K562 (cell line): ENCODE measurements around the gene KRT1. TPM values are rescaled to one million over a fixed set of nuclear protein-coding genes. Genes with fewer than 3 reads are reported as not detected.

Source experiments
- CTBP1 ChIP-seq: fragments of 450-650 bp; IDR thresholded peaks from 2 replicates; pipeline ENCODE4 v1.6.1; 2016; ENCODE audit warnings: borderline replicate concordance
- JUND ChIP-seq, 2 experiments: IDR thresholded peaks; 2 replicates in 1 of 2; 3 replicates in 1 of 2; pipeline ENCODE4 v1.6.1; 2011; ENCODE audit warnings: borderline replicate concordance in 2 of 2, low read depth in 2 of 2, low read length in 2 of 2, improper control_type of control experiment in 1 of 2, missing biosample characterization in 1 of 2, missing genetic modification characterization in 1 of 2, missing genetic modification reagents in 1 of 2
- NCOA4 ChIP-seq: fragments of 450-650 bp; IDR thresholded peaks from 2 replicates; pipeline ENCODE4 v1.6.1; 2018; ENCODE audit warnings: mild to moderate bottlenecking; ENCODE audit not compliant: partially characterized antibody
- NR2C1 ChIP-seq, 2 experiments: fragments of 450-650 bp; IDR thresholded peaks; 2 replicates each; pipeline ENCODE4 v1.6.1; 2017; ENCODE audit warnings: mild to moderate bottlenecking in 2 of 2, antibody characterized with exemption in 1 of 2, inconsistent platforms in 1 of 2, missing compliant biosample characterization in 1 of 2, missing genetic modification characterization in 1 of 2
- PHF8 ChIP-seq: fragments of 200-600 bp; sonication (generic); IDR thresholded peaks from 2 replicates; pipeline ENCODE4 v1.6.1; 2012; ENCODE audit warnings: mixed run types, mild to moderate bottlenecking, inconsistent platforms, low read length, moderate library complexity, borderline replicate concordance
- SMARCC2 ChIP-seq: fragments of 450-650 bp; IDR thresholded peaks from 2 replicates; pipeline ENCODE4 v1.6.1; 2017; ENCODE audit warnings: antibody characterized with exemption, moderate library complexity, mild to moderate bottlenecking, low read depth
- ZNF12 ChIP-seq: sonication (generic); formaldehyde crosslinking; IDR thresholded peaks from 2 replicates; pipeline ENCODE4 v1.4.0; 2020; ENCODE audit warnings: mild to moderate bottlenecking, missing genetic modification reagents
- polyA plus RNA-seq, 8 experiments: library from polyadenylated mRNA; depleted of rRNA in 4 of 8; stranded (reverse) in 5 of 8; unstranded in 3 of 8; fragments of >200 nt; fragmentation: Nextera tagmentation in 2 of 8; fragmentation: Illumina TruSeq in 1 of 8; extraction: Ambion mirVana in 2 of 8; extraction: Trizol in 1 of 8; gene quantifications; 2 replicates each; pipeline versions ENCODE4 v1.2.1 to v1.2.3, GENCODE V29; 2011 to 2014; ENCODE audit warnings: inconsistent platforms in 1 of 8, missing spikeins in 1 of 8
- total RNA-seq, 7 experiments: library from RNA; depleted of rRNA in 6 of 7; stranded (reverse); fragments of >200 nt in 6 of 7; fragmentation: Illumina TruSeq in 2 of 7; extraction: Trizol in 2 of 7; gene quantifications; 2 replicates each; pipeline versions ENCODE4 v1.2.1 to v1.2.3, GENCODE V29; 2011 to 2021; ENCODE audit warnings: low replicate concordance in 1 of 7
- TF ChIP-seq, protein P1 (sequence below): fragments of 250-450 bp; sonication (Bioruptor Pico); IDR thresholded peaks from 2 replicates; pipeline ENCODE4 v1.6.1; 2021; ENCODE audit warnings: mild to moderate bottlenecking
- TF ChIP-seq, protein P2 (sequence below): sonication (generic); formaldehyde crosslinking; IDR thresholded peaks from 2 replicates; pipeline ENCODE4 v1.8.1; 2023; ENCODE audit warnings: mild to moderate bottlenecking, missing genetic modification reagents
- TF ChIP-seq, protein P3 (sequence below): sonication (generic); formaldehyde crosslinking; IDR thresholded peaks from 2 replicates; pipeline ENCODE4 v1.8.1; 2023; ENCODE audit warnings: missing genetic modification reagents, mild to moderate bottlenecking, borderline replicate concordance
- TF ChIP-seq, protein P4 (sequence below), 3 experiments: fragments of 200-800 bp in 1 of 3; fragments of 250-450 bp in 1 of 3; fragments of 450-650 bp in 1 of 3; sonication (Bioruptor Pico) in 1 of 3; sonication (Bioruptor generic) in 1 of 3; formaldehyde crosslinking in 1 of 3; IDR thresholded peaks; 2 replicates each; pipeline versions ENCODE4 v1.6.1 to v1.8.0; 2016 to 2022; ENCODE audit warnings: mild to moderate bottlenecking in 2 of 3, missing genetic modification characterization in 2 of 3, missing compliant biosample characterization in 1 of 3, moderate library complexity in 1 of 3

Gene KRT1
- total and polyA plus RNA-seq, 9 of the 15 experiments (the other 6 are each of a cell fraction or from before 2014, with no cell fraction given), result 0.18 TPM; not detected in 8

DNA sequence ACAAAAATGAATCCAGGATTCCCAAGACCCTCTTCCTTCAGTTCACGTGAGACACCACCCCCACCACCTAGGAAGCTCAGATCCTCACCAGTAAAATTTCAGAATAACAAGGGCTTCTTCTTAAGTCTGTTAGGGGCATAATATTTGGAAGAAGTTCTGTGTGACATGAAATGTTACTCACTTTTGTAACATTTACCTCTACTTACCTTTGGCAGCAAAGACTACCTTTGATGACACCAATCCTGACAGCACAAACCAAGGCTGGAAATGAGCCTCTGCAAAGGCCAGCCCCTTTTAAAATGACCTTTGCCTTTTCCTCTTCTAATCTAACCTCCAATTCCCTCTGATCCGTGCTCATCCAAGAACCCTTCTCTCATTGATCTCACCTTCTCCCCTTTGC is 42.5 kb upstream of the KRT1 start (continued):
- TF ChIP-seq, protein P1, sequence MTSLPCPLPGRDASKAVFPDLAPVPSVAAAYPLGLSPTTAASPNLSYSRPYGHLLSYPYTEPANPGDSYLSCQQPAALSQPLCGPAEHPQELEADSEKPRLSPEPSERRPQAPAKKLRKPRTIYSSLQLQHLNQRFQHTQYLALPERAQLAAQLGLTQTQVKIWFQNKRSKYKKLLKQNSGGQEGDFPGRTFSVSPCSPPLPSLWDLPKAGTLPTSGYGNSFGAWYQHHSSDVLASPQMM (CRISPR knock-in tag), result no peak
- TF ChIP-seq JUND (IDR thresholded peaks at IDR 0.05; ENCODE audit: borderline replicate concordance, low read depth, low read length), result no peak
- TF ChIP-seq JUND (tag; IDR thresholded peaks at IDR 0.05; ENCODE audit: borderline replicate concordance, low read depth, low read length), result no peak
- TF ChIP-seq, protein P2, sequence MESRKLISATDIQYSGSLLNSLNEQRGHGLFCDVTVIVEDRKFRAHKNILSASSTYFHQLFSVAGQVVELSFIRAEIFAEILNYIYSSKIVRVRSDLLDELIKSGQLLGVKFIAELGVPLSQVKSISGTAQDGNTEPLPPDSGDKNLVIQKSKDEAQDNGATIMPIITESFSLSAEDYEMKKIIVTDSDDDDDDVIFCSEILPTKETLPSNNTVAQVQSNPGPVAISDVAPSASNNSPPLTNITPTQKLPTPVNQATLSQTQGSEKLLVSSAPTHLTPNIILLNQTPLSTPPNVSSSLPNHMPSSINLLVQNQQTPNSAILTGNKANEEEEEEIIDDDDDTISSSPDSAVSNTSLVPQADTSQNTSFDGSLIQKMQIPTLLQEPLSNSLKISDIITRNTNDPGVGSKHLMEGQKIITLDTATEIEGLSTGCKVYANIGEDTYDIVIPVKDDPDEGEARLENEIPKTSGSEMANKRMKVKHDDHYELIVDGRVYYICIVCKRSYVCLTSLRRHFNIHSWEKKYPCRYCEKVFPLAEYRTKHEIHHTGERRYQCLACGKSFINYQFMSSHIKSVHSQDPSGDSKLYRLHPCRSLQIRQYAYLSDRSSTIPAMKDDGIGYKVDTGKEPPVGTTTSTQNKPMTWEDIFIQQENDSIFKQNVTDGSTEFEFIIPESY (CRISPR knock-in tag), result no peak
- no peak for TF ChIP-seq CTBP1
- TF ChIP-seq SMARCC2, result no peak
- TF ChIP-seq, protein P3, sequence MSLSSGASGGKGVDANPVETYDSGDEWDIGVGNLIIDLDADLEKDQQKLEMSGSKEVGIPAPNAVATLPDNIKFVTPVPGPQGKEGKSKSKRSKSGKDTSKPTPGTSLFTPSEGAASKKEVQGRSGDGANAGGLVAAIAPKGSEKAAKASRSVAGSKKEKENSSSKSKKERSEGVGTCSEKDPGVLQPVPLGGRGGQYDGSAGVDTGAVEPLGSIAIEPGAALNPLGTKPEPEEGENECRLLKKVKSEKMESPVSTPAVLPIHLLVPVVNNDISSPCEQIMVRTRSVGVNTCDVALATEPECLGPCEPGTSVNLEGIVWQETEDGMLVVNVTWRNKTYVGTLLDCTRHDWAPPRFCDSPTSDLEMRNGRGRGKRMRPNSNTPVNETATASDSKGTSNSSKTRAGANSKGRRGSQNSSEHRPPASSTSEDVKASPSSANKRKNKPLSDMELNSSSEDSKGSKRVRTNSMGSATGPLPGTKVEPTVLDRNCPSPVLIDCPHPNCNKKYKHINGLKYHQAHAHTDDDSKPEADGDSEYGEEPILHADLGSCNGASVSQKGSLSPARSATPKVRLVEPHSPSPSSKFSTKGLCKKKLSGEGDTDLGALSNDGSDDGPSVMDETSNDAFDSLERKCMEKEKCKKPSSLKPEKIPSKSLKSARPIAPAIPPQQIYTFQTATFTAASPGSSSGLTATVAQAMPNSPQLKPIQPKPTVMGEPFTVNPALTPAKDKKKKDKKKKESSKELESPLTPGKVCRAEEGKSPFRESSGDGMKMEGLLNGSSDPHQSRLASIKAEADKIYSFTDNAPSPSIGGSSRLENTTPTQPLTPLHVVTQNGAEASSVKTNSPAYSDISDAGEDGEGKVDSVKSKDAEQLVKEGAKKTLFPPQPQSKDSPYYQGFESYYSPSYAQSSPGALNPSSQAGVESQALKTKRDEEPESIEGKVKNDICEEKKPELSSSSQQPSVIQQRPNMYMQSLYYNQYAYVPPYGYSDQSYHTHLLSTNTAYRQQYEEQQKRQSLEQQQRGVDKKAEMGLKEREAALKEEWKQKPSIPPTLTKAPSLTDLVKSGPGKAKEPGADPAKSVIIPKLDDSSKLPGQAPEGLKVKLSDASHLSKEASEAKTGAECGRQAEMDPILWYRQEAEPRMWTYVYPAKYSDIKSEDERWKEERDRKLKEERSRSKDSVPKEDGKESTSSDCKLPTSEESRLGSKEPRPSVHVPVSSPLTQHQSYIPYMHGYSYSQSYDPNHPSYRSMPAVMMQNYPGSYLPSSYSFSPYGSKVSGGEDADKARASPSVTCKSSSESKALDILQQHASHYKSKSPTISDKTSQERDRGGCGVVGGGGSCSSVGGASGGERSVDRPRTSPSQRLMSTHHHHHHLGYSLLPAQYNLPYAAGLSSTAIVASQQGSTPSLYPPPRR (CRISPR knock-in tag), result no peak
- no peak for TF ChIP-seq NR2C1 (IDR thresholded peaks at IDR 0.05)
- TF ChIP-seq NR2C1 (tag; IDR thresholded peaks at IDR 0.05), result no peak
- TF ChIP-seq PHF8, result no peak
- TF ChIP-seq, protein P4, sequence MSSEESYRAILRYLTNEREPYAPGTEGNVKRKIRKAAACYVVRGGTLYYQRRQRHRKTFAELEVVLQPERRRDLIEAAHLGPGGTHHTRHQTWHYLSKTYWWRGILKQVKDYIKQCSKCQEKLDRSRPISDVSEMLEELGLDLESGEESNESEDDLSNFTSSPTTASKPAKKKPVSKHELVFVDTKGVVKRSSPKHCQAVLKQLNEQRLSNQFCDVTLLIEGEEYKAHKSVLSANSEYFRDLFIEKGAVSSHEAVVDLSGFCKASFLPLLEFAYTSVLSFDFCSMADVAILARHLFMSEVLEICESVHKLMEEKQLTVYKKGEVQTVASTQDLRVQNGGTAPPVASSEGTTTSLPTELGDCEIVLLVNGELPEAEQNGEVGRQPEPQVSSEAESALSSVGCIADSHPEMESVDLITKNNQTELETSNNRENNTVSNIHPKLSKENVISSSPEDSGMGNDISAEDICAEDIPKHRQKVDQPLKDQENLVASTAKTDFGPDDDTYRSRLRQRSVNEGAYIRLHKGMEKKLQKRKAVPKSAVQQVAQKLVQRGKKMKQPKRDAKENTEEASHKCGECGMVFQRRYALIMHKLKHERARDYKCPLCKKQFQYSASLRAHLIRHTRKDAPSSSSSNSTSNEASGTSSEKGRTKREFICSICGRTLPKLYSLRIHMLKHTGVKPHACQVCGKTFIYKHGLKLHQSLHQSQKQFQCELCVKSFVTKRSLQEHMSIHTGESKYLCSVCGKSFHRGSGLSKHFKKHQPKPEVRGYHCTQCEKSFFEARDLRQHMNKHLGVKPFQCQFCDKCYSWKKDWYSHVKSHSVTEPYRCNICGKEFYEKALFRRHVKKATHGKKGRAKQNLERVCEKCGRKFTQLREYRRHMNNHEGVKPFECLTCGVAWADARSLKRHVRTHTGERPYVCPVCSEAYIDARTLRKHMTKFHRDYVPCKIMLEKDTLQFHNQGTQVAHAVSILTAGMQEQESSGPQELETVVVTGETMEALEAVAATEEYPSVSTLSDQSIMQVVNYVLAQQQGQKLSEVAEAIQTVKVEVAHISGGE (CRISPR knock-in tag; IDR thresholded peaks at IDR 0.05), result no peak
- no peak for TF ChIP-seq ZNF12
- TF ChIP-seq NCOA4, result no peak
- TF ChIP-seq, all 486 proteins: peak for 0
